ENCODE results near the gene SMYD3. TPM values are rescaled to one million over a fixed set of nuclear protein-coding genes. Genes with fewer than 3 reads are reported as not detected.

Gene SMYD3
- total RNA-seq, 1 donor from 2014 or later = 20.8 TPM

GRCh38 chr1:245934409-245934808 is 572.7 kb downstream of the SMYD3 start:
- ChIA-PET CTCF (no interaction called here), POLR2A (no interaction called here)
- Mint-ChIP-seq H3K27me3 (no peaks in the 10 kb centered on the region), H3K36me3 (ENCODE audit: low read depth) (no peaks in the 10 kb centered on the region), H3K4me1 (no peaks in the 10 kb centered on the region), H3K9me3 (no peaks in the 10 kb centered on the region), H3K27ac (no peak overlapping the region), H3K4me3 (no peak overlapping the region)
- DNase-seq = no peak
- intact Hi-C loops (cut with micrococcal nuclease) = no loop called here
- ATAC-seq (ENCODE audit: low read depth) = no peak
- TF ChIP-seq CTCF (IDR thresholded peaks at IDR 0.05) = no peak

DNA sequence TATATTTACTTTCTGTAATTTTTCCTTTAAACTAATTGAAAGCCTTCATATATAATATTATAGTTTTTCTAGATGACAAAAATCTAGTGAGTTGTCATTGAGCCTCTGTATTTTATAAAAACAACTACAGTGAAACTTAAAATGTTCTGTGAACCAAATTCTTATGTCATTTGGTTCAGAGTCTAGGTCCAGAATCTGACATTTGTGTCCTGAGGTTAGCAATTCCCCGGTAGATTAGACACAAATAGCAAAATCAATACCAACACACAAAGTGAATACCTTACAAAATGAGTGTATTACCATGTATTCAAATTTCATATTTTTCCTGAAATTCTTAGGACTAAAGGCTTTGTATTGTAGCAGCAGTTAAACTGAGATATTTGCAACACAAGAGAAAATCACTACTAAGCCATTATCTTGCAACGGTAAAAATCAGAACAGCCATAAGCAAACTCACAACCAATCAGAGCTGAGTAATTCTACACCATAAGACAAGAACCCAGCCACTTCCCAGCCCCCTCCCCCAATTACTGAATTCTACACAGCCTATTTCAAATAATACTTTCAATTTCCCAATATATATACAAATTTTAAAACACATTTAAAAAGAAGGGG is 573.5 kb downstream of the SMYD3 start:
- H3K4me1 Mint-ChIP-seq = no peaks in the 10 kb centered on the region
- no peak for TF ChIP-seq CTCF (IDR thresholded peaks at IDR 0.05)

DNA sequence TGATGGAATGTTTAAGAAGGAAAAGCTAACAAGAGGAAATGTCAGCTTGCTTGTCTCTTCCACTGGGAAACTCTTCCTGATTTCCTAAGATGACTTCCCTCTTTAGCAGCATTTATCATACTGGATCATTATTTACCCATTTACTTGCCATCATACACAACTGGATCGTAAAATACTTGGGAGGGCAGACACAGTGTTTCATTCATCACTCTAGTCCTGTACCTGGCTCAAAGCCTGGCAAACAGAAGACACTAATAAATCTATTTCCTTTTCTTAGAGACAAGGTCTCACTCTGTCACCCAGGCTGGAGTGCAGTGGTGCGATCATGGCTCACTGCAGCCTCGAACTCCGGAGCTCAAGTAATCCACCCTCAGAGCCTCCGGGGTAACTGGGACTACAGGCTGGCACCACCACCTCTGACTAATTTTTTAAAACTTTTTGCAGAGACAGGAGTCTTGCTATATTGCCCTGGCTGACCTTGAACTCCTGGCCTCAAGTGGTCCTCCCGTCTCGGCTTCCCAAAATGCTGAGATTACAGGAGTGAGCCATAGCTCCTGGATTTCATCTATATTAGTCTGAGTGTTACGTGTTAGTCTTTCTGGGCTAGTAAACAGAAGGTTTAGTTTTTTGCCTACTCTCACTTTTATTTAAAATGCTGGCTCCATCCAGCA is 574.6 kb downstream of the SMYD3 start:
- no peak overlapping the region for H3K27ac Mint-ChIP-seq
- CTCF ChIA-PET = no interaction called here
- H3K9me3 Mint-ChIP-seq = no peaks in the 10 kb centered on the region
- POLR2A ChIA-PET = no interaction called here
- ATAC-seq (ENCODE audit: low read depth) (no peak), DNase-seq (no peak)
- peaks cover 9% of the 10 kb centered on the region for H3K36me3 Mint-ChIP-seq (ENCODE audit: low read depth)
- H3K4me1 Mint-ChIP-seq = no peaks in the 10 kb centered on the region
- no peaks in the 10 kb centered on the region for H3K27me3 Mint-ChIP-seq
- no peak for TF ChIP-seq CTCF (IDR thresholded peaks at IDR 0.05)
- intact Hi-C loops (cut with micrococcal nuclease) = no loop called here
- no peak overlapping the region for H3K4me3 Mint-ChIP-seq

More for the DNA sequence above, 573.5 kb downstream of the SMYD3 start:
- no peaks in the 10 kb centered on the region for H3K9me3 Mint-ChIP-seq
- no peak overlapping the region for H3K4me3 Mint-ChIP-seq
- peaks cover 5% of the 10 kb centered on the region for H3K36me3 Mint-ChIP-seq (ENCODE audit: low read depth)
- ChIA-PET POLR2A (no interaction called here), CTCF (no interaction called here)
- no peak overlapping the region for H3K27ac Mint-ChIP-seq
- DNase-seq (no peak), ATAC-seq (ENCODE audit: low read depth) (no peak)
- intact Hi-C loops (cut with micrococcal nuclease) = no loop called here
- H3K27me3 Mint-ChIP-seq = no peaks in the 10 kb centered on the region

- Mint-ChIP-seq H3K27ac (no peak overlapping the region), H3K27me3 (no peaks in the 10 kb centered on the region), H3K4me1 (no peaks in the 10 kb centered on the region), H3K36me3 (ENCODE audit: low read depth) (peaks cover 16% of the 10 kb centered on the region), H3K9me3 (no peaks in the 10 kb centered on the region), H3K4me3 (no peak overlapping the region)
- no peak for TF ChIP-seq CTCF (IDR thresholded peaks at IDR 0.05)
- ATAC-seq (ENCODE audit: low read depth) (no peak), DNase-seq (no peak)
- intact Hi-C loops (cut with micrococcal nuclease) = no loop called here
- ChIA-PET CTCF (no interaction called here), POLR2A (no interaction called here)
These were observed 575.6 kb downstream of the SMYD3 start for GRCh38 chr1:245931450-245931849.

DNA sequence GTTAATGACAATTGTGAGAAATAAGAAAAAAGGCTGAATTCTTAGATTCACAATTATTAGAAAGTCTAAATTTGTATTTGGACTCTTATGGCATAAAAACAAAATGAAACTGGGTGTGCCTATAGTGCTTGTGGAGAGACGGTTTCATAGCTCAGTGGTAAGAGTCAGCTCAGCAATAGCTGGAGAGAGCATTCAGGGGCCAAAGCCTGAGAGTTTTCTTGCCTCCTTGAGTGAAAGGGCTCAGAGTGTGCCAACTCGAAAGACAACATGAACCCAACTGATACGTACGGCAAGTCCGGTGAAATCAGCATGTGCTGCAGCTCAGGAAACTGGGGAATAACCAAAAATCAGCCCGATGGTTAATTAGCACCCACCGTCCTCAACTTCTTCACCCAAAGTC is 577.9 kb downstream of the SMYD3 start:
- no peak overlapping the region for H3K4me3 Mint-ChIP-seq
- intact Hi-C loops (cut with micrococcal nuclease) = no loop called here

More for the DNA sequence above, 577.9 kb downstream of the SMYD3 start:
- H3K4me1 Mint-ChIP-seq = no peaks in the 10 kb centered on the region
- no peak for ATAC-seq (ENCODE audit: low read depth)
- CTCF ChIA-PET = no interaction called here
- DNase-seq = no peak
- no peak overlapping the region for H3K27ac Mint-ChIP-seq
- H3K9me3 Mint-ChIP-seq = no peaks in the 10 kb centered on the region
- no peak for TF ChIP-seq CTCF (IDR thresholded peaks at IDR 0.05)
- H3K27me3 Mint-ChIP-seq = no peaks in the 10 kb centered on the region
- peaks cover 25% of the 10 kb centered on the region for H3K36me3 Mint-ChIP-seq (ENCODE audit: low read depth)
- POLR2A ChIA-PET = no interaction called here
